K562 (cell line): ENCODE results near the gene NOP14. TPM values are rescaled to one million over a fixed set of nuclear protein-coding genes. Genes with fewer than 3 reads are reported as not detected.

ENCODE experiments used
- MAFG ChIP-seq: fragments of 450-650 bp; conservative IDR thresholded peaks from 2 replicates; pipeline ENCODE4 v1.6.1; 2016; ENCODE audit warnings: missing genetic modification characterization, missing compliant biosample characterization
- POLR2A ChIP-seq: fragments of 450-650 bp; conservative IDR thresholded peaks from 2 replicates; pipeline ENCODE4 v1.6.1; 2016
- SMARCC2 ChIP-seq: fragments of 450-650 bp; IDR thresholded peaks from 2 replicates; pipeline ENCODE4 v1.6.1; 2017; ENCODE audit warnings: antibody characterized with exemption, moderate library complexity, mild to moderate bottlenecking, low read depth
- TARDBP ChIP-seq: fragments of 450-650 bp; IDR thresholded peaks from 2 replicates; pipeline ENCODE4 v1.6.1; 2016
- ZNF644 ChIP-seq: fragments of 200-800 bp; sonication (Bioruptor generic); IDR thresholded peaks from 2 replicates; pipeline ENCODE4 v1.6.1; 2016; ENCODE audit warnings: low read depth, missing genetic modification characterization, missing compliant biosample characterization
- polyA plus RNA-seq, 8 experiments: library from polyadenylated mRNA; depleted of rRNA in 4 of 8; stranded (reverse) in 5 of 8; unstranded in 3 of 8; fragments of >200 nt; fragmentation: Nextera tagmentation in 2 of 8; fragmentation: Illumina TruSeq in 1 of 8; extraction: Ambion mirVana in 2 of 8; extraction: Trizol in 1 of 8; gene quantifications; 2 replicates each; pipeline versions ENCODE4 v1.2.1 to v1.2.3, GENCODE V29; 2011 to 2014; ENCODE audit warnings: inconsistent platforms in 1 of 8, missing spikeins in 1 of 8
- total RNA-seq, 7 experiments: library from RNA; depleted of rRNA in 6 of 7; stranded (reverse); fragments of >200 nt in 6 of 7; fragmentation: Illumina TruSeq in 2 of 7; extraction: Trizol in 2 of 7; gene quantifications; 2 replicates each; pipeline versions ENCODE4 v1.2.1 to v1.2.3, GENCODE V29; 2011 to 2021; ENCODE audit warnings: low replicate concordance in 1 of 7
- TF ChIP-seq, protein P1 (sequence below): fragments of 450-650 bp; IDR thresholded peaks from 2 replicates; pipeline ENCODE4 v1.6.1; 2016; ENCODE audit warnings: mild to moderate bottlenecking, moderate library complexity

The NOP14 gene
- total and polyA plus RNA-seq, 9 of the 15 experiments (the other 6 are each of a cell fraction or from before 2014, with no cell fraction given) = 12.7 to 76.0 (median 50.9) TPM

DNA sequence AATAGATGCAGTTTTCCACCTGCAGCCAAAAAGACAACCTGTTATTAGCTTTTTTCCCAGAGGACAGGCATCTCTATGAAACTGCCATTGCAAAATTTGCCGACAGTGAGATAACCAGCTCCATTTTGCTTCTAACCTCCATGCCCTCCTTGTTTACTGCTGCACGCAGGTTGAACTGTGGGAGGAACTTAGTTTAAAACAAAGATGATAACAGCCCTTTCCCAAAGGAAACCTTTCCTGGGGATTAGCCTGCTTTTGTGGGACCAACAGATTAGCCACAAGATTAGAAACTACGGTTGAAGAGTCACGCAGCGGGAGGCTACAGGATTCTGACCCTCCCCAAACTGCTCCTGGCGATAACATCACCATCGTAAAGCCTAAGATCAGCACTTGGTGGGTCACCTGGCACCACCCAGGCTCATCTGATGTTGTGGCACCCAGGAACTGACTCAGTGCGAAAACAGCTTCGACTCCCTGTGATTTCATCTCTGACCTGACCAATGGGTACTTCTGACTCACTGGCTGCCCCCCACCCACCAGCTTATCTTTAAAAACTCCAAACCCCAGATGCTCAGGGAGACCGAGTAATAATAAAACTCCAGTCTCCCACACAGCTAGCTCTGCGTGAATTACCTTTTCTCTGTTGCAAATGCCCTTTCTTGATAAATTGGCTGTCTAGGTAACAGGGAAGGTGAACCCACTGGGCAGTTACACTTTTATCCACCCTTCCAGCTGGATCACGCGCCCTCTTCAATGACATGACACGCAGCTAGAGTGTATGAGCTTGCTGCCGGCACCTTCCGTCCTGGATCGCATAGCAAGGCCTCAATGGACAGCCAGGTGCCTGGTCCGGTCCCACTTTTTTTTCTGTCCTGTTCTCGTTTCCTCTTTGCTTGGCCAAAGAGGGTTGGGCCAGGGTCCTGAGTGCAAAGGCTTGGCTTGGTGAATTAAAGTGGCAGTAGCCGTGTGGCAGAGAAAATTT is 27.2 kb downstream of the NOP14 start (continued):
- TF ChIP-seq, protein P1, sequence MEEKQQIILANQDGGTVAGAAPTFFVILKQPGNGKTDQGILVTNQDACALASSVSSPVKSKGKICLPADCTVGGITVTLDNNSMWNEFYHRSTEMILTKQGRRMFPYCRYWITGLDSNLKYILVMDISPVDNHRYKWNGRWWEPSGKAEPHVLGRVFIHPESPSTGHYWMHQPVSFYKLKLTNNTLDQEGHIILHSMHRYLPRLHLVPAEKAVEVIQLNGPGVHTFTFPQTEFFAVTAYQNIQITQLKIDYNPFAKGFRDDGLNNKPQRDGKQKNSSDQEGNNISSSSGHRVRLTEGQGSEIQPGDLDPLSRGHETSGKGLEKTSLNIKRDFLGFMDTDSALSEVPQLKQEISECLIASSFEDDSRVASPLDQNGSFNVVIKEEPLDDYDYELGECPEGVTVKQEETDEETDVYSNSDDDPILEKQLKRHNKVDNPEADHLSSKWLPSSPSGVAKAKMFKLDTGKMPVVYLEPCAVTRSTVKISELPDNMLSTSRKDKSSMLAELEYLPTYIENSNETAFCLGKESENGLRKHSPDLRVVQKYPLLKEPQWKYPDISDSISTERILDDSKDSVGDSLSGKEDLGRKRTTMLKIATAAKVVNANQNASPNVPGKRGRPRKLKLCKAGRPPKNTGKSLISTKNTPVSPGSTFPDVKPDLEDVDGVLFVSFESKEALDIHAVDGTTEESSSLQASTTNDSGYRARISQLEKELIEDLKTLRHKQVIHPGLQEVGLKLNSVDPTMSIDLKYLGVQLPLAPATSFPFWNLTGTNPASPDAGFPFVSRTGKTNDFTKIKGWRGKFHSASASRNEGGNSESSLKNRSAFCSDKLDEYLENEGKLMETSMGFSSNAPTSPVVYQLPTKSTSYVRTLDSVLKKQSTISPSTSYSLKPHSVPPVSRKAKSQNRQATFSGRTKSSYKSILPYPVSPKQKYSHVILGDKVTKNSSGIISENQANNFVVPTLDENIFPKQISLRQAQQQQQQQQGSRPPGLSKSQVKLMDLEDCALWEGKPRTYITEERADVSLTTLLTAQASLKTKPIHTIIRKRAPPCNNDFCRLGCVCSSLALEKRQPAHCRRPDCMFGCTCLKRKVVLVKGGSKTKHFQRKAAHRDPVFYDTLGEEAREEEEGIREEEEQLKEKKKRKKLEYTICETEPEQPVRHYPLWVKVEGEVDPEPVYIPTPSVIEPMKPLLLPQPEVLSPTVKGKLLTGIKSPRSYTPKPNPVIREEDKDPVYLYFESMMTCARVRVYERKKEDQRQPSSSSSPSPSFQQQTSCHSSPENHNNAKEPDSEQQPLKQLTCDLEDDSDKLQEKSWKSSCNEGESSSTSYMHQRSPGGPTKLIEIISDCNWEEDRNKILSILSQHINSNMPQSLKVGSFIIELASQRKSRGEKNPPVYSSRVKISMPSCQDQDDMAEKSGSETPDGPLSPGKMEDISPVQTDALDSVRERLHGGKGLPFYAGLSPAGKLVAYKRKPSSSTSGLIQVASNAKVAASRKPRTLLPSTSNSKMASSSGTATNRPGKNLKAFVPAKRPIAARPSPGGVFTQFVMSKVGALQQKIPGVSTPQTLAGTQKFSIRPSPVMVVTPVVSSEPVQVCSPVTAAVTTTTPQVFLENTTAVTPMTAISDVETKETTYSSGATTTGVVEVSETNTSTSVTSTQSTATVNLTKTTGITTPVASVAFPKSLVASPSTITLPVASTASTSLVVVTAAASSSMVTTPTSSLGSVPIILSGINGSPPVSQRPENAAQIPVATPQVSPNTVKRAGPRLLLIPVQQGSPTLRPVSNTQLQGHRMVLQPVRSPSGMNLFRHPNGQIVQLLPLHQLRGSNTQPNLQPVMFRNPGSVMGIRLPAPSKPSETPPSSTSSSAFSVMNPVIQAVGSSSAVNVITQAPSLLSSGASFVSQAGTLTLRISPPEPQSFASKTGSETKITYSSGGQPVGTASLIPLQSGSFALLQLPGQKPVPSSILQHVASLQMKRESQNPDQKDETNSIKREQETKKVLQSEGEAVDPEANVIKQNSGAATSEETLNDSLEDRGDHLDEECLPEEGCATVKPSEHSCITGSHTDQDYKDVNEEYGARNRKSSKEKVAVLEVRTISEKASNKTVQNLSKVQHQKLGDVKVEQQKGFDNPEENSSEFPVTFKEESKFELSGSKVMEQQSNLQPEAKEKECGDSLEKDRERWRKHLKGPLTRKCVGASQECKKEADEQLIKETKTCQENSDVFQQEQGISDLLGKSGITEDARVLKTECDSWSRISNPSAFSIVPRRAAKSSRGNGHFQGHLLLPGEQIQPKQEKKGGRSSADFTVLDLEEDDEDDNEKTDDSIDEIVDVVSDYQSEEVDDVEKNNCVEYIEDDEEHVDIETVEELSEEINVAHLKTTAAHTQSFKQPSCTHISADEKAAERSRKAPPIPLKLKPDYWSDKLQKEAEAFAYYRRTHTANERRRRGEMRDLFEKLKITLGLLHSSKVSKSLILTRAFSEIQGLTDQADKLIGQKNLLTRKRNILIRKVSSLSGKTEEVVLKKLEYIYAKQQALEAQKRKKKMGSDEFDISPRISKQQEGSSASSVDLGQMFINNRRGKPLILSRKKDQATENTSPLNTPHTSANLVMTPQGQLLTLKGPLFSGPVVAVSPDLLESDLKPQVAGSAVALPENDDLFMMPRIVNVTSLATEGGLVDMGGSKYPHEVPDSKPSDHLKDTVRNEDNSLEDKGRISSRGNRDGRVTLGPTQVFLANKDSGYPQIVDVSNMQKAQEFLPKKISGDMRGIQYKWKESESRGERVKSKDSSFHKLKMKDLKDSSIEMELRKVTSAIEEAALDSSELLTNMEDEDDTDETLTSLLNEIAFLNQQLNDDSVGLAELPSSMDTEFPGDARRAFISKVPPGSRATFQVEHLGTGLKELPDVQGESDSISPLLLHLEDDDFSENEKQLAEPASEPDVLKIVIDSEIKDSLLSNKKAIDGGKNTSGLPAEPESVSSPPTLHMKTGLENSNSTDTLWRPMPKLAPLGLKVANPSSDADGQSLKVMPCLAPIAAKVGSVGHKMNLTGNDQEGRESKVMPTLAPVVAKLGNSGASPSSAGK = no peak
- TF ChIP-seq TARDBP (no peak), POLR2A (peak; percentile 31; the same call in 1 of the 2 replicates), ZNF644 (tag) (0 out of 2 replicates have a peak, but pooled peaks have one; percentile 66), SMARCC2 (peak; percentile 21; the same call in 1 of the 2 replicates), MAFG (no peak)
